GM18517 (cell line): Measurements from ENCODE around the gene EXPH5.

Source experiments
- ATAC-seq: cut with Tn5 transposase; IDR thresholded peaks from one replicate; pipeline ENCODE4 v1.9.1; 2021; ENCODE audit warnings: mild to moderate bottlenecking, moderate library complexity; ENCODE audit not compliant: unreplicated experiment

The EXPH5 gene

GRCh38 chr11:108522318-108522717 is 71.2 kb downstream of the EXPH5 start:
- ATAC-seq: no peak

GRCh38 chr11:108518581-108518980 is 75.0 kb downstream of the EXPH5 start:
- ATAC-seq: no peak

GRCh38 chr11:108516125-108516524 is 77.4 kb downstream of the EXPH5 start:
- ATAC-seq: no peak

- ATAC-seq: no peak
These were observed 80.9 kb downstream of the EXPH5 start for GRCh38 chr11:108512708-108513107.

GRCh38 chr11:108511851-108512474 is 81.6 kb downstream of the EXPH5 start:
- ATAC-seq: no peak

DNA sequence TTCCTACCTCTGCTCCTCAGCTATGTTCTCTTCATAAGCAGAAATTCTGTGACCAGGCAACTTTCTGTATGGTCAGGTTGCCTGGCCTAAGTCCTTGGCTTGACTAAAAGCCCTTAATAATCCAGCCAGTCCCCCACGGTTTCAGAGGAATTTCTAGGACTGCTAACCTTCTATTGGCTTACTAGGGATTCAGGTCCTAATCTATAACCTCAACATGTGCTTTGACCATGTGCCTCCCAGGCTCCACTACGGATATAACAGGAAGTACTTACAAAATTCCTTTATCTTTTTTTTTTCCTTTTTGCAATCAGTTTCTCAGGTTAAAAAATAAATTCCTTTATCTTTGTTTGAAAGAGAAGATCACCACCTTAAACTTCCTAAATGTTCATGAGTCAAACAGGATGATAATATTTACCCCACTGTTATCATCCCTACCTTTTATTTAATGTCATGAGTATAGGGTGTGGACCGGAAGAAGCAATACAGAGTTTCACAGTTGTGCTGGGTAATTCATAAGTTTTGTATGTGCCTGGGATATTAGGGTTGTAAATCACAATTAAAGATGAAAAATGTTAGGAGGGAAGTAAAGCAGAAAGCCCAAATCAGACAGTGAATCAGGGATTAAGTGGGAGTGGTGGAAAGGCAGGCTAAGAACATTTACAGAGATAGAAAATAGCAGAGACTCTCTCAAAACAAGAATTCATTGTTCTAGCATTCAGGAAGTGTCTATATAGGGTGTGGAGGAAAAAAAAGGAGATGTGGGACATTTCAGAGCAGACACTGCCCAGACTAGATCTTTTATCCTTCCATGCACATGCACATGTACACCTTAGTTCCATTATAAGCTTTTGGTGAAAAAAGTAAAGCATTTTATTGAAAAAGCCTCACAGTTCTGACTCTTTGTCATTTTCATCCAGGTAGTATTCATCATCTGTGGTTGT is 84.6 kb downstream of the EXPH5 start:
- ATAC-seq: no peak

DNA sequence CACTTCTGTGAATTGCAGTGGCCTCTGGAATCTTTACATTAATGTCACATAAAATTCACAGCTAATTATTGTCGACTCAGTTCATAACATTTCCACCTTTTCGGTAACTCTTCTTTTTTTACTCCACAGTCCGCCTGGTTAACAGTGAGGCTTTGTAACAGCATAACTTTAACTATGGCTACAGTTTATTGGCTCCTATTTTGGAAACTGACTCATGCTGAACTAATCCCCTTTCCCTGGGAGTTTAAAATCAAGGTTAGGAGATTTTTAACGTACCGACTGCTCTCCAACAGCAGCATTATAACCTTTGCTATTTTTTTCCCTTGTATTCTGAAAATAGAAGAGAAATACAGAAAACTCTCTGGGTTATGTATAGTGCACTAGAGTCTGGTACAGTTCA is 92.2 kb downstream of the EXPH5 start:
- ATAC-seq: no peak

- no peak for ATAC-seq
These were observed 92.8 kb downstream of the EXPH5 start for GRCh38 chr11:108500721-108501120.

GRCh38 chr11:108500169-108500568 is 93.4 kb downstream of the EXPH5 start:
- ATAC-seq: no peak

- ATAC-seq: no peak
These were observed 94.7 kb downstream of the EXPH5 start for GRCh38 chr11:108498816-108499408.

- peak; percentile 47 for ATAC-seq
These were observed 95.3 kb downstream of the EXPH5 start, which contains the start of gene POGLUT3 for GRCh38 chr11:108498046-108498815. POGLUT3 (minus strand) TSS chr11:108498384; CDS start chr11:108498366, 18 bp downstream.

DNA sequence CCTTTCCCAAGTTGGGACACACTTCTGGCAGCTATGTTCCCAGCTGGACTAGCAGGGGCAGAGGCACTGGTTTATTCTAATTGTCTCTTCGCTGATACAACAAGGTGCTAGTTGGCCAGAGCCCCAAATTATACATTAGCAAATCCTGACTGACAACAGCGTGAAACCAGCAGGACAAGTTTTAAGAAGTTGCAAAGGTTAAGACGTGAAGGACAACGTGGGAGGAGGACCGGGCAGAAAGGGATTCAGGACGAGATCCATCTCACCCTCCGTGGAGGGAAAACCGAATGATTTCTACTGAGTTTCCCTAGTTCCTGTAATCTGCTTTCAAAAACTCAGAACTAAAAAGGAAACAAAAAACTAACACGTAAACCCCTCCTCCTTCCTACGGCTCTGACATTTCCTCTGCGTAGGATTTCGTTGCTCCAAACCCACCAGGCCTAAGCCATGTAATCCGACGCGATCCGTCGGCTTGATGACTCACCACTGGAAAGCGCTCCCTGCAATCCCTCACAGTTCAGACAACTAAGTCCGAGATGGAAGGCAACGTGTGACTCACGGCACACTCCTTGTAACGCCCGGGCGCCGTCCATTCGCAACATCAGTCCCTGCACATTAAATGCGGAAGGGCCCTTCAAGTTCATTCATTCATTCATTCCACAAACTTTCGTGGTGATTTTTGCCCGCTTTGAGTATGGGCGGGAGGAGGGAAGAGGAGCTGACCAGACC is 96.1 kb downstream of the EXPH5 start:
- peak; percentile 53 for ATAC-seq

DNA sequence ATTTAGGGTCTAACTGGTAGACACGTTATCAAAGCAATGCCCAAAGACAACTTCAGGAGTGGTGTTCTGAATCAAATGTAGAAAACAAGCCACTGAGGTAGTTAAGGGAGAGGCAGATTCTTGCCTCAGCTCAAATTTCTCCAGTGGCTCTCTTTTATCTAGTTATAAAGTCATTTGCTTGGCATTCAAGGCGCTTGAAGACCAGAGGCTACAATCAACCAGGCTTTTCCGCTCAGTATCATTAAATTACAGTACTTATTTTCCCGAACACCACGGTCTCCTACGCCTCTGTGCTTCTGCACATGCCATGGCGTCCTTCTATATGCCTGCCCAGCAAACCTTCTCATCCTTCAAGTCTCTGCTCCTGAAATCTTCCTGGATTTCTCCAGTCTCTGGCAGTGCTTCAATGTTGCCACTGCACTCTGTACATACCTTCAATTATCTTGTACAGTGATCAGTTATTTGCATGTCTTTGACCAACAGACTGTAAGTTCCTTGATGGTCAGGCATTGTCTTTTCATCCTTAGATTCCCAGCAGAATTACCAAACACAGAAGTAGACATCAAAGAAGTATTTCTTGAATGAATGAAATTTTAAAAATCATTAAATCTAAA is 96.8 kb downstream of the EXPH5 start:
- ATAC-seq: no peak

DNA sequence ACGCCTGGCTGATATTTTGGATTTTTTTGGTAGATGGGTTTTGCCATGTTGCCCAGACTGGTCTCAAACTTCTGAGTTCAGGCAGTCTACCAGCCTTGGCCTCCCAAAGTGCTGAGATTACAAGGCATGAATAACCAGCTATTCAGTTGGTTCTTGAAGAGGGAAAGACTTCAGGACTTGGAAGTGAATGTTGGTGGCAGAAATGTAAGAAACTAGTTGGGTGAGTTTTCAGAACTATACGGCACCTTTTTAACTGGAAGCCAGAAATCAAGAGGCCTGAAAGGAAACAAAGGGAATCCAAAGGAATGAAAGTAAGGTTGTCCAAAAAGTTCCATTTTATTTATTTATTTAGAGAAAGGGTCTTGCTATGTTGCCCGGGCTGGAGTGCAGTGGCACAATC is 98.2 kb downstream of the EXPH5 start:
- no peak for ATAC-seq

- ATAC-seq: no peak
These were observed 99.4 kb downstream of the EXPH5 start for GRCh38 chr11:108494182-108494581.

DNA sequence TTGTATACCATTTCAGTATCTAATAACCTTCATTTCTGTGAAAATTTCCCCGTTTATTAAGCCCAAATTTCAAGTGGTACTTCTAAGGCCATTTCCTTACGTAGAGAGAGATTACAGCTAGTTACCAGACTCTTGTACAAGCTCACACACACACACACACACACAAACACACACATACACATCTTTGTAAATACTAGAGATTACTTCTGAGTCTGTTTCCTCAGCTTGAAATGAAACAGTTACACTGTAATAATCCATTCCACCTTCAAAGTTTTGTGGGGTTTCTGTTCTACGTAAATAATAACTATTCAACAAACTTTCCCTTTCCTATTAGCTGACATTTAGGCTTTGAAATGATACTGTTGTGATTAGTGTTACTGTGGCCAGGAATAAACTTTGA is 101.6 kb downstream of the EXPH5 start:
- ATAC-seq: no peak

DNA sequence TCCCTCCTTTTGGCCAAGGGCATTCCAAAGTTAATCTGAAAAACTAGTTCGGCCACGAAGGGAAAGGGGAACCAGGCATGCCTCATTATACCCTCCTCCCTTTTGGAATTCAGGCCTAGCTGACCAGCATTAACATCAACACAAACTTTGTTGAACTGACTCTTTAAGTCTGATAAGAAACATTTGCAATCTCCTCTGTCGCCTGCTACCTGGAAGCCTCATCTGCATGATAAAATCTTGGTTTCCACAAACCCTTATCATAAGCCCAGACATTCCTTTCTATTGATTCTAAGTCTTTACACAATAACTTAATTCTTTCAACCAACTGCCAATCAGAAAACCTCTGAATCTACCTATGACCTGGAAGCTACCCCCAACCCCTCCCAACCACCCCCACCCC is 106.7 kb downstream of the EXPH5 start:
- ATAC-seq: no peak

- ATAC-seq: no peak
These were observed 107.2 kb downstream of the EXPH5 start for GRCh38 chr11:108486331-108486730.

- no peak for ATAC-seq
These were observed 110.4 kb downstream of the EXPH5 start for GRCh38 chr11:108483163-108483562.
